Breast epithelium (tissue), 4 donors: ENCODE data around the gene CFAP141. TPM values are rescaled to one million over a fixed set of nuclear protein-coding genes. Genes with fewer than 3 reads are reported as not detected.

Experiments
- DNase-seq, 2 donors: peaks; one replicate each; pipeline ENCODE4 v3.0.0-alpha.2; 2019; ENCODE audit warnings: low spot score in 2 of 2
- H3K27ac ChIP-seq, 2 donors: fragments of 200-600 bp; sonication (generic) in 1 of 2; one replicate each; pipeline ENCODE4 v1.5.1; 2016 to 2019; ENCODE audit warnings: mild to moderate bottlenecking in 1 of 2
- H3K27me3 ChIP-seq, 2 donors: fragments of 200-600 bp; sonication (generic) in 1 of 2; one replicate each; pipeline versions ENCODE4 v1.5.1 to v1.6.0; 2017 to 2019; ENCODE audit warnings: control low read depth in 1 of 2, mild to moderate bottlenecking in 1 of 2
- H3K36me3 ChIP-seq: fragments of 200-600 bp; one replicate; pipeline ENCODE4 v1.5.1; 2019
- H3K4me1 ChIP-seq, 2 donors: fragments of 200-600 bp; sonication (generic); one replicate each; pipeline ENCODE4 v1.5.1; 2016 to 2019; ENCODE audit warnings: control low read depth in 1 of 2
- H3K4me3 ChIP-seq, 3 donors: fragments of 200-600 bp; sonication (generic); 1 replicate in 2 of 3; 2 replicates in 1 of 3; pipeline ENCODE4 v1.5.1; 2016 to 2019; ENCODE audit warnings: mild to moderate bottlenecking in 3 of 3, moderate library complexity in 2 of 3
- H3K9me3 ChIP-seq, 2 donors: fragments of 200-600 bp; sonication (generic) in 1 of 2; one replicate each; pipeline ENCODE4 v1.5.1; 2016 to 2019; ENCODE audit warnings: control low read depth in 1 of 2
- POLR2A ChIP-seq: fragments of 450-650 bp; IDR thresholded peaks from one replicate; pipeline ENCODE4 v1.6.1; 2016; ENCODE audit warnings: antibody characterized with exemption, mild to moderate bottlenecking, moderate library complexity
- POLR2AphosphoS5 ChIP-seq, 3 donors: sonication (generic); formaldehyde crosslinking; IDR thresholded peaks; one replicate each; pipeline ENCODE4 v1.6.1; 2017; ENCODE audit warnings: antibody characterized with exemption in 3 of 3
- intact Hi-C: fragments of 100-400 bp; cut with DNase I; formaldehyde crosslinking; loops from one replicate; pipeline ENCODE4 v1.15.1; 2023; ENCODE audit warnings: low total_unique reads
- total RNA-seq, 3 donors: library from RNA; depleted of rRNA; stranded (reverse); fragments of >200 nt; gene quantifications; one replicate each; pipeline ENCODE4 v1.1.0, GENCODE V29; 2016
- TF ChIP-seq, protein P1 (sequence below), 3 donors: fragments of 450-650 bp; IDR thresholded peaks; one replicate each; pipeline ENCODE4 v1.5.1; 2016 to 2017; ENCODE audit warnings: antibody characterized with exemption in 3 of 3, mild to moderate bottlenecking in 3 of 3, moderate library complexity in 3 of 3

CFAP141 gene
- total RNA-seq, 3 donors from 2014 or later = not detected

DNA sequence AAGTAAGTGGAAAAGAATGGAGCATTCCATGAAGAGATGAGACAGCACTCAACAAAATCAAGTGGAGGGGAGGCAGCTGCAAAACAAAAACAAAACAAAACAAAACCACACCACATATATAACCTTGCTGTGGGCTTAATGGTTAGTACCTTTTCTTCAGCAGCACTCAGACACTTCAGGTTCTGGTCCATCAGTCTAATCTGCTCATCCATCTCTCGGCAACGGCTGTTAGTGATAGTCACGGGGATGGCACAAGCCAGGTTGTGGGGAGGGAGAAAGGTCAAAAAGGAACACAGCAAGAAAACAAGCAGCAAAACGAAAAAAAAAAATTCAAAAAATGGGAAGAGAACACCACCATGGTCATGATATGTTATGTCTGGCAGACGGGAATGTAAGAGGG is 34.3 kb downstream of the CFAP141 start:
- H3K27me3 ChIP-seq = no peaks in the 10 kb centered on the region
- no peak overlapping the region for H3K27ac ChIP-seq
- TF ChIP-seq POLR2A (no peak), POLR2AphosphoS5 (IDR thresholded peaks at IDR 0.05) (no peak)
- TF ChIP-seq, protein P1, sequence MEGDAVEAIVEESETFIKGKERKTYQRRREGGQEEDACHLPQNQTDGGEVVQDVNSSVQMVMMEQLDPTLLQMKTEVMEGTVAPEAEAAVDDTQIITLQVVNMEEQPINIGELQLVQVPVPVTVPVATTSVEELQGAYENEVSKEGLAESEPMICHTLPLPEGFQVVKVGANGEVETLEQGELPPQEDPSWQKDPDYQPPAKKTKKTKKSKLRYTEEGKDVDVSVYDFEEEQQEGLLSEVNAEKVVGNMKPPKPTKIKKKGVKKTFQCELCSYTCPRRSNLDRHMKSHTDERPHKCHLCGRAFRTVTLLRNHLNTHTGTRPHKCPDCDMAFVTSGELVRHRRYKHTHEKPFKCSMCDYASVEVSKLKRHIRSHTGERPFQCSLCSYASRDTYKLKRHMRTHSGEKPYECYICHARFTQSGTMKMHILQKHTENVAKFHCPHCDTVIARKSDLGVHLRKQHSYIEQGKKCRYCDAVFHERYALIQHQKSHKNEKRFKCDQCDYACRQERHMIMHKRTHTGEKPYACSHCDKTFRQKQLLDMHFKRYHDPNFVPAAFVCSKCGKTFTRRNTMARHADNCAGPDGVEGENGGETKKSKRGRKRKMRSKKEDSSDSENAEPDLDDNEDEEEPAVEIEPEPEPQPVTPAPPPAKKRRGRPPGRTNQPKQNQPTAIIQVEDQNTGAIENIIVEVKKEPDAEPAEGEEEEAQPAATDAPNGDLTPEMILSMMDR (IDR thresholded peaks at IDR 0.05) = no peak
- intact Hi-C loops = loop anchor here (2.0 to 5.0 kb wide), 2 partner anchors 47 to 125 kb away; no protein-coding TSS in a partner anchor
- no peak overlapping the region for H3K4me3 ChIP-seq
- DNase-seq = no peak
- no peaks in the 10 kb centered on the region for H3K9me3 ChIP-seq
- peaks cover 13% of the 10 kb centered on the region for H3K36me3 ChIP-seq
- peaks cover 0 to 5% of the 10 kb centered on the region in 2 donors for H3K4me1 ChIP-seq

DNA sequence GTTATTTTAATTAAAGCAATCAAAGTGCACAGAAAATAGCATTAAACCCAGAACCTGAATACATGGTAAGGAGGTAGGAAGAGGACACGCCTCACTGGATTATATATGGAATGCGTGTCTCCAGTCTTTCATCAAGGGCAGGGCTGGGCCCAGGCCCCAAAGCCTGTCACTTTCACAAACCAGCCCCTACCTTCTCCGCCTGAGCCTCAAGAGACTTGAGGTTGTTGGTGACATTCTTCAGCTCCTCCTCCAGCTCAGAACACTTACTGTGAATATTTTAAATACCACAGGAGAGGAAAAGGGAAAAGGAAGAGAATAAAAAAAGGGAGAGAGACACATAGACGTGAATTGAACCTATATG is 34.9 kb downstream of the CFAP141 start:
- Histone ChIP-seq H3K36me3 (peaks cover 13% of the 10 kb centered on the region), H3K4me1 (peaks cover 0 to 5% of the 10 kb centered on the region in 2 donors), H3K27ac (no peak overlapping the region), H3K4me3 (no peak overlapping the region), H3K9me3 (no peaks in the 10 kb centered on the region), H3K27me3 (no peaks in the 10 kb centered on the region)
- intact Hi-C loops = loop anchor here (2.0 to 5.0 kb wide), 2 partner anchors 46 to 124 kb away; no protein-coding TSS in a partner anchor
- TF ChIP-seq POLR2A = no peak
- TF ChIP-seq, protein P1 (IDR thresholded peaks at IDR 0.05) = no peak
- TF ChIP-seq POLR2AphosphoS5 (IDR thresholded peaks at IDR 0.05) = no peak
- no peak for DNase-seq

DNA sequence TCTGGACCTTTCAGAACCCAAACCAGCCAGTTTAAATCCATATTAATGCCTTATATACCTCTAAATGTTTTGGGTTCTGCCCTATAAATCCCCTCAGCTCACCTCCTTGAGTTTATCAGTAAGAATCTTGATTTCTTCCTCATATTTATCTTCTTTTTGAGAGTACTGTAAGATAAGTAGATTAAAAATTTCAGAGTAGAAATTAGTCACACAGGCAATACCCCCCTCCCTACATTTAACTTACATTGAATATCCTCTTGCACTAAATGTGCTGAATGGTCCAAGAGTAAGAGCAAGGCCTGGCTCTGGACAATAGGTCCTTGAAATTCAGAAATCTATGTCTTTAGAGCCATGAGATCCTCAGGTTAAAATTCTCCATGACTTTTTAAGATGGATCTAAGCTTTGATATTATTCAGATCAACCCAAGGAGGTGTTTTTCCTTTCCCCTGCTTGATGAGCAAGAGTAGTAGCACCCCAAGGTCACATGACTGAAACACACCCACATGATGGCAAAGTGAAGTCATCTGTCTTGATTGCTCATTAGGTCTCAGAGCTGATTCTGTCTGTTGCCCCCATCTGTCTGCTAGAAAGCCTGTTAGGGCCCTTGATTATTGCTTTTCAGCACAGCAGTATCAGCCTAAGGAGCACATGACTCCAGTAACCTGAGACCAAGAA is 35.4 kb downstream of the CFAP141 start:
- intact Hi-C loops = loop anchor here (2.0 to 5.0 kb wide), 2 partner anchors 46 to 123 kb away; no protein-coding TSS in a partner anchor
- Histone ChIP-seq H3K4me3 (no peak overlapping the region), H3K27me3 (no peaks in the 10 kb centered on the region), H3K4me1 (peaks cover 0 to under 1% of the 10 kb centered on the region in 2 donors), H3K9me3 (no peaks in the 10 kb centered on the region), H3K27ac (no peak overlapping the region), H3K36me3 (peaks cover 13% of the 10 kb centered on the region)
- DNase-seq = no peak
- TF ChIP-seq POLR2AphosphoS5 (IDR thresholded peaks at IDR 0.05) (no peak), POLR2A (no peak)
- TF ChIP-seq, protein P1 (IDR thresholded peaks at IDR 0.05) = no peak

DNA sequence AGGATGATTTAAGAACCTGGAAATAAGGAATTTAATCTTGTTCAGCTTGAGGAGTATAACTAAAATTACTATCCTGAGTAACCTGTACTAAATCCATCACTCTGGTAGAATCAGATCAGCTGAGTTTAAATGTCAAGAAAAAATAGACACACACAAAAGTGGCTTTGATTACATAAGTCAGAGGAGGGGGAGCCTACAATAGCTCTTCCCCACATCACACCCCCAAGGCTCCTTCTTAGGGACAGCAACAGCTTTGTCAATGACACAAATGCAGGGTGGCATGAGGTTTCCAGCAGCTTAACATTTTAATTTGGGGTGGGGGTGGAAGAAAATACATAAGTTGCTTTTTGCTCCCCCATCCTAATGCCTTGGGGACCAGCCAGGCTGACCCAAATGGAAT is 38.7 kb downstream of the CFAP141 start:
- Histone ChIP-seq H3K36me3 (peaks cover 13% of the 10 kb centered on the region), H3K27me3 (no peaks in the 10 kb centered on the region), H3K9me3 (no peaks in the 10 kb centered on the region), H3K27ac (no peak overlapping the region), H3K4me3 (no peak overlapping the region), H3K4me1 (no peaks in the 10 kb centered on the region)
- TF ChIP-seq, protein P1 (IDR thresholded peaks at IDR 0.05) = no peak
- TF ChIP-seq POLR2AphosphoS5 (IDR thresholded peaks at IDR 0.05) = no peak
- TF ChIP-seq POLR2A = no peak
- no peak for DNase-seq
- intact Hi-C loops = no loop called here

DNA sequence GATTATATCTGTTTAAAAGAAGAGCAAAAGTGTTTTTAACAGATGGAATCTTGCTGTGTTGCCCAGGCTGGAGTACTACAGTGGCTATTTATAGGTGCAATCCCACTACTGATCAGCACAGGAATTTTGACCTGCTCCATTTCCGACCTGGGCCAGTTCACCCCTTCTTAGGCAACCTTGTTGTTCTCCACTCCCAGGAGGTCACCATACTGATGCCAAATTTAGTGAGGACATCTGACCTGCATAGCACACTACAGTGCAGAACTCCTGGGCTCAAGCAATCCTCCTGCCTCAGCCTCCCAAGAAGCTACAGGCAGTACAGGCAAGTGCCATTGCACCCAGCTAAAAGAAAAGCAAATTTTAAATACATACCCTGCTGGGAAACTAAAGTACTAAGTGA is 39.9 kb downstream of the CFAP141 start:
- H3K27ac ChIP-seq = no peak overlapping the region
- H3K9me3 ChIP-seq = no peaks in the 10 kb centered on the region
- no peaks in the 10 kb centered on the region for H3K27me3 ChIP-seq
- no peak for DNase-seq
- intact Hi-C loops = no loop called here
- H3K4me3 ChIP-seq = no peak overlapping the region
- TF ChIP-seq POLR2A (no peak), POLR2AphosphoS5 (IDR thresholded peaks at IDR 0.05) (no peak)
- TF ChIP-seq, protein P1 (IDR thresholded peaks at IDR 0.05) = no peak
- H3K36me3 ChIP-seq = peaks cover 13% of the 10 kb centered on the region
- no peaks in the 10 kb centered on the region for H3K4me1 ChIP-seq
